Measurements from ENCODE around the gene IL18RAP. TPM values are rescaled to one million over a fixed set of nuclear protein-coding genes. Genes with fewer than 3 reads are reported as not detected.

Gene IL18RAP
- total RNA-seq, 1 donor from 2014 or later: under 0.01 TPM

GRCh38 chr2:102499558-102499957 is 76.6 kb downstream of the IL18RAP start:
- no peak for DNase-seq (ENCODE audit: low read depth, low spot score)

Other genes starting within 250 kb of the IL18RAP start
- 0.20 and 0.81 TPM in 2 replicates for gene IL1RL2, start 236.1 kb upstream of the IL18RAP start, total RNA-seq
- gene IL1RL1, start 111.6 kb upstream of the IL18RAP start, total RNA-seq: 108 and 144 TPM in 2 replicates
- gene IL18R1, start 67.4 kb upstream of the IL18RAP start, total RNA-seq: 3.7 and 8.3 TPM in 2 replicates
- not detected in 2 replicates for gene SLC9A4, start 50.1 kb downstream of the IL18RAP start, total RNA-seq
- gene SLC9A2, start 196.4 kb downstream of the IL18RAP start, total RNA-seq: 0.04 TPM in 1 of 2 replicates, not detected in the other

Data from pulmonary artery endothelial cell (primary cell).